ENCODE results near the gene GLIS2. TPM values are rescaled to one million over a fixed set of nuclear protein-coding genes. Genes with fewer than 3 reads are reported as not detected.

GLIS2 gene
- total RNA-seq, 1 donor from 2014 or later, result 16.5 TPM

- no peaks in the 10 kb centered on the region for H3K9me3 Mint-ChIP-seq (ENCODE audit: unreplicated experiment)
- no peak for TF ChIP-seq CTCF (IDR thresholded peaks at IDR 0.05; ENCODE audit: partially characterized antibody, unreplicated experiment)
- H3K4me3 Mint-ChIP-seq (ENCODE audit: unreplicated experiment), result no peak overlapping the region
- no peak overlapping the region for H3K27ac Mint-ChIP-seq (ENCODE audit: unreplicated experiment)
- H3K36me3 Mint-ChIP-seq (ENCODE audit: unreplicated experiment), result no peaks in the 10 kb centered on the region
- peaks cover 1% of the 10 kb centered on the region for H3K27me3 Mint-ChIP-seq (ENCODE audit: unreplicated experiment)
- peaks cover 3% of the 10 kb centered on the region for H3K4me1 Mint-ChIP-seq (ENCODE audit: low read depth, unreplicated experiment)
- DNase-seq, result no peak
Observed at GRCh38 chr16:4369007-4369733, 53.3 kb downstream of the GLIS2 start.

GRCh38 chr16:4370151-4370550, 54.3 kb downstream of the GLIS2 start:
- TF ChIP-seq CTCF (IDR thresholded peaks at IDR 0.05; ENCODE audit: partially characterized antibody, unreplicated experiment), result no peak
- Mint-ChIP-seq H3K9me3 (ENCODE audit: unreplicated experiment) (no peaks in the 10 kb centered on the region), H3K4me1 (ENCODE audit: low read depth, unreplicated experiment) (peaks cover 3% of the 10 kb centered on the region), H3K27me3 (ENCODE audit: unreplicated experiment) (peaks cover 1% of the 10 kb centered on the region), H3K36me3 (ENCODE audit: unreplicated experiment) (no peaks in the 10 kb centered on the region), H3K27ac (ENCODE audit: unreplicated experiment) (no peak overlapping the region), H3K4me3 (ENCODE audit: unreplicated experiment) (no peak overlapping the region)
- DNase-seq, result no peak

GRCh38 chr16:4370570-4371356, 54.9 kb downstream of the GLIS2 start:
- no peak overlapping the region for H3K4me3 Mint-ChIP-seq (ENCODE audit: unreplicated experiment)
- no peaks in the 10 kb centered on the region for H3K9me3 Mint-ChIP-seq (ENCODE audit: unreplicated experiment)
- peaks cover 6% of the 10 kb centered on the region for H3K27me3 Mint-ChIP-seq (ENCODE audit: unreplicated experiment)
- H3K36me3 Mint-ChIP-seq (ENCODE audit: unreplicated experiment), result no peaks in the 10 kb centered on the region
- peaks cover 6% of the 10 kb centered on the region for H3K4me1 Mint-ChIP-seq (ENCODE audit: low read depth, unreplicated experiment)
- DNase-seq, result no peak
- no peak for TF ChIP-seq CTCF (IDR thresholded peaks at IDR 0.05; ENCODE audit: partially characterized antibody, unreplicated experiment)
- H3K27ac Mint-ChIP-seq (ENCODE audit: unreplicated experiment), result no peak overlapping the region

DNA sequence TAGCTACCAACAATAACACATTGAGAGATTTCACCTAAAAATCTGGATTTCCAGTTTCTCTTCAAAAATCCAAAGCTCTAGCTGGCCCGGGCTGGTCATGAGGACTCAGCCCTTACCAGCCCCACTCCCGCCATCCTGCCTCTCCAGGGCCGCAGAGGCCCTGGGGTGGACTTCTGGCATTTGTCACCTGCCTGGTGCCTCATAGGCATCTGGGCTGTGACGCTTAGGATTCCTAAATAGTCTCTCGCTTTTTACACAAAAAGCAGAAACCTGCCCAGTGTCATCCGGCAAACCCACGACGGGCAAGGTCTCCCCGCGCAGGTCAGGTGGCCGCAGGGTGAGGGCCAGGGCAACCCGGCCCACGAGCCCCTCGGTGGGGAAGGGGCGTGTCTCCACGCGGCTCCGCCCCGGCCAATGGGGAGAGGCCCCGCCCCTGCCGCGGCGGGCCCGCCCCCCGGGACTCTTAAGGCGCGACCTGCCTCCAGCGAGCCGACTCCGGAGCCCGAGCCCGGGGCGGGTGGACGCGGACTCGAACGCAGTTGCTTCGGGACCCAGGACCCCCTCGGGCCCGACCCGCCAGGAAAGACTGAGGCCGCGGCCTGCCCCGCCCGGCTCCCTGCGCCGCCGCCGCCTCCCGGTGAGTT, 55.6 kb downstream of the GLIS2 start, which contains the start of gene VASN:
VASN (plus strand) TSS at position 492 of the 644 bp plus-strand sequence. CDS start 9,030 bp downstream, outside the sequence.
- TF ChIP-seq CTCF (IDR thresholded peaks at IDR 0.05; ENCODE audit: partially characterized antibody, unreplicated experiment), result no peak
- H3K36me3 Mint-ChIP-seq (ENCODE audit: unreplicated experiment), result no peaks in the 10 kb centered on the region
- H3K4me3 Mint-ChIP-seq (ENCODE audit: unreplicated experiment), result peak within 1 kb of the TSS; percentile 86
- no peaks in the 10 kb centered on the region for H3K9me3 Mint-ChIP-seq (ENCODE audit: unreplicated experiment)
- peaks cover 7% of the 10 kb centered on the region for H3K27me3 Mint-ChIP-seq (ENCODE audit: unreplicated experiment)
- H3K27ac Mint-ChIP-seq (ENCODE audit: unreplicated experiment), result peak within 1 kb of the TSS; percentile 68
- H3K4me1 Mint-ChIP-seq (ENCODE audit: low read depth, unreplicated experiment), result peaks cover 6% of the 10 kb centered on the region
- DNase-seq, result peak; percentile 82
